Mucosa of stomach (tissue), 1 donor: ENCODE data around the gene HLA-DQA1.
"Not testable (repeated sequence)": the region's sequence is repeated elsewhere in the genome, so short reads cannot be mapped to it uniquely, and the experiment has no call there.

ENCODE experiments used
- H3K27me3 ChIP-seq: one replicate; pipeline ENCODE4 v1.7.0; 2013; ENCODE audit warnings: mild to moderate bottlenecking, low read length; ENCODE audit not compliant: control insufficient read depth, insufficient read depth
- H3K36me3 ChIP-seq: one replicate; pipeline ENCODE4 v1.7.0; 2013; ENCODE audit warnings: low read length; ENCODE audit not compliant: control insufficient read depth, insufficient read depth
- H3K4me1 ChIP-seq: one replicate; pipeline ENCODE4 v1.7.0; 2013; ENCODE audit warnings: mild to moderate bottlenecking, low read length; ENCODE audit not compliant: control insufficient read depth, insufficient read depth
- H3K4me3 ChIP-seq: one replicate; pipeline ENCODE4 v1.7.0; 2013; ENCODE audit warnings: low read length
- H3K9ac ChIP-seq: one replicate; pipeline ENCODE4 v1.7.0; 2013; ENCODE audit warnings: mild to moderate bottlenecking, low read length, moderate library complexity
- H3K9me3 ChIP-seq: one replicate; pipeline ENCODE4 v1.7.0; 2013; ENCODE audit warnings: mild to moderate bottlenecking, low read length, moderate library complexity; ENCODE audit not compliant: control insufficient read depth
- donor health status: Pancreatic carcinoma.

HLA-DQA1 gene

DNA sequence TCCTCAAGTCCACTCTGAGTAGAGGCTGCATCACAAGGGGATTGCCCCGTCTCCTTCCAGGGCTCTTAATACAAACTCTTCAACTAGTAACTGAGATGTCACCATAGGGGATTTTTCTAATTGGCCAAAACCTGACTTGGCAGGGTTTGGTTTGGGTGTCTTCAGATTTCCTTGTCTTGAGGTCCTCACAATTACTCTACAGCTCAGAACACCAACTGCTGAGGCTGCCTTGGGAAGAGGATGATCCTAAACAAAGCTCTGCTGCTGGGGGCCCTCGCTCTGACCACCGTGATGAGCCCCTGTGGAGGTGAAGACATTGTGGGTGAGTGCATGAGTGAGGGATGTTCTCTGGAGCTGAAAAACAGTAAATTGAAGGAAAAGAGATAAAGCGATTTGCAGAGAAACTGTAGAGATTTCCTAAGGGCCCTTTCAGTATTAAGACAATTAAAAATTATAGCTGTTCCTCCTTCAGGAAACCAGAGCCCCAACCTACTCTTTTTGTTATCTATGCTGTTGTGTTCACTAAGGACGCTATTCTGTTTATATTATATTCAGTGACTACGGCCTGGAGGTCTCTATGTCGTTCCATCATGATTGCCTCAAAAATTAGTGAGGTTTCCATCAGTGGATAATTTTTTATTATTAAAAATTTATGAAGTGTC is at the start of gene HLA-DQA1:
HLA-DQA1 (plus strand) TSS at position 188 of the 662 bp plus-strand sequence; CDS start at position 241, 53 bp downstream.
- Histone ChIP-seq H3K9ac (no peak within 1 kb of the TSS), H3K4me3 (no peak within 1 kb of the TSS), H3K36me3 (no peaks in the 10 kb centered on the region), H3K4me1 (no peaks in the 10 kb centered on the region), H3K9me3 (no peaks in the 10 kb centered on the region), H3K27me3 (peaks cover 10% of the 10 kb centered on the region)

- H3K4me3 ChIP-seq: no peak overlapping the region
- H3K4me1 ChIP-seq: peaks cover 6% of the 10 kb centered on the region
- no peaks in the 10 kb centered on the region for H3K36me3 ChIP-seq
- no peaks in the 10 kb centered on the region for H3K27me3 ChIP-seq
- no peaks in the 10 kb centered on the region for H3K9me3 ChIP-seq
- peak overlapping the region; percentile 35 for H3K9ac ChIP-seq
Measured at GRCh38 chr6:32588156-32588555, 49.0 kb upstream of the HLA-DQA1 start.

DNA sequence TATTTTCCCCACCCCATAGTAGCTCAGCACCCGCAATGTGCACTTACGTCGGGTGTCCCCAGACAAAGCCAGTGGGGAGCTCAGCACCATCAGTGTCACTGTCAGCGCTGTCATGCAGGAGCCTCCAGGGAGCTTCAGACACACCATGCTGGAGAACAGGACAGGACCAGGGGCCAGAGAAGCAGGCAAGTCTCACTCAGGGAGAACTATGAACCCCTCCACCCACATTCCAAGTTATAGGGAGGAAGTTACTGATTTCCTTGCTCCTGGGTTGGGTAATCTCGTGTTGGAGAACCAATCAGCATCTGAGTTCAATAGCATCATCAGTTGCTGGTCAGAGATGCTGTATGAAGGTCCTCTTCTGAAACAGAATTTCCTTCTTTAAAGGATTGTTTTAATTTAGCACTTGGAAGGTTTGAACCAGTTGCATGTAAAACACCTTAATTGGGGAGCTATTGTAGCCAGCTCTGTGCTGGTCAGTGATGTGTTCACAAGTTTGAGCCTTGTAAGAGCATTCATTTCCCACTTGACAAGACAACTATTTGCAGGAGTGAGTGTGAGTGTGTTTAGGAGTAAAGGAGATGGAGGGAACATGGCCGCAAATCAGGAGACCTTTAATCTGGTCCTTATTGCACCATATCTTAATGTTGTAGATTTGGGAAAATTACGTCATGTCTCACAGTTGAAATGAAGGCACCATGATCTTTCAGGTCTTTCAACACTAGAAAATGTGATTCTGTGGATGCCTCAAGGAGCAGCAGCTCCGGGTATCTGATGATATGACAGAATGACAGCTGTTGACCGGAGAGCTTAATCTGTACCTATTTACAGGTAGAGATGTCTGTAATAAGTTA is 47.4 kb upstream of the HLA-DQA1 start, which contains the start of gene HLA-DRB1:
HLA-DRB1 (minus strand) TSS at position 253 of the 854 bp plus-strand sequence; CDS start at position 147, 106 bp downstream.
- H3K4me3 ChIP-seq: peak within 1 kb of the TSS; percentile 34
- H3K27me3 ChIP-seq: no peaks in the 10 kb centered on the region
- no peaks in the 10 kb centered on the region for H3K36me3 ChIP-seq
- H3K9ac ChIP-seq: peak within 1 kb of the TSS; percentile 76
- H3K9me3 ChIP-seq: no peaks in the 10 kb centered on the region
- no peaks in the 10 kb centered on the region for H3K4me1 ChIP-seq

GRCh38 chr6:32590713-32591112 is 46.5 kb upstream of the HLA-DQA1 start:
- H3K9me3 ChIP-seq, H3K4me3 ChIP-seq, H3K27me3 ChIP-seq, H3K9ac ChIP-seq, H3K4me1 ChIP-seq, H3K36me3 ChIP-seq: not testable (repeated sequence)

DNA sequence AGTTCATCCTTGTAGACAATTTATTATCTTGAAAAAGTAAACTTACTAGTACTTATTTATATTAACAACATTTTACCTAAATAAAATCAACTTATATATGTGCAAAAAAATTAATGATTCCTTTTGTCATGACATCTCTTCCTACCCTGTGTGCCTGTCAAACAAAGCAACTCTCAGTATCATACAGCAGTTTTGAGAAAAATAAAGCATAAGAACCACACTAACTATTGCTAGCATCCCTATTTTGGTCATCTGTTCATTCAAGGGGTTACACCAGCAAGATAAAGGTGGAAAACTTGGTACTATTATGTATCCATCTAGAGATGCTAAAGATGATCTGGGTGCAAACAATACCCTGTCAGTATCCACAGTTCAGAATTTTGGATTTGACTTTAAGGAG is 40.2 kb upstream of the HLA-DQA1 start:
- Histone ChIP-seq H3K4me1 (no peaks in the 10 kb centered on the region), H3K9ac (no peak overlapping the region), H3K9me3 (no peaks in the 10 kb centered on the region), H3K36me3 (no peaks in the 10 kb centered on the region), H3K27me3 (no peaks in the 10 kb centered on the region), H3K4me3 (no peak overlapping the region)

DNA sequence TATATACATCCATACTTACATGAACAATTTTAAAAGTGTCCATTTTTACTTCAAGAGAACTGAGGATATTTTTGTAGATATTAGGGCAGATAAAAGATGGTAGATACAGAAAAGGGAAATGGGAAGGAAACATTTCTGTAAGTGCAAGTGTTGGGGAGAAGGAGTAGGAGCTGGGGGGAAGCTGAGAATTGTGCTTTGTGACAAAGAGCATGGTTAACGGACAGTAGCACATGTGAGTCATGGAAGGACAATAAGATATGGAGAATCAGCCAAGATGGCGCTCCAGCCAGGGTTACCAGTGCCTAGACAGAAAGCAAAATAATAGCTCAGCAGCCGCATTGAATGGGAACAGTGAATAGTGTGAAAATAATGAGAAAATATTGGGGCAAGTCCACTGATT is 34.8 kb upstream of the HLA-DQA1 start:
- Histone ChIP-seq H3K27me3 (no peaks in the 10 kb centered on the region), H3K4me1 (no peaks in the 10 kb centered on the region), H3K36me3 (no peaks in the 10 kb centered on the region), H3K4me3 (no peak overlapping the region), H3K9me3 (no peaks in the 10 kb centered on the region), H3K9ac (no peak overlapping the region)

- Histone ChIP-seq H3K4me1 (no peaks in the 10 kb centered on the region), H3K36me3 (no peaks in the 10 kb centered on the region)
Measured at GRCh38 chr6:32603222-32603621, 34.0 kb upstream of the HLA-DQA1 start.

GRCh38 chr6:32603888-32604287 is 33.3 kb upstream of the HLA-DQA1 start:
- H3K9me3 ChIP-seq: no peaks in the 10 kb centered on the region
- no peak overlapping the region for H3K9ac ChIP-seq
- no peaks in the 10 kb centered on the region for H3K36me3 ChIP-seq
- no peaks in the 10 kb centered on the region for H3K27me3 ChIP-seq
- no peaks in the 10 kb centered on the region for H3K4me1 ChIP-seq
- no peak overlapping the region for H3K4me3 ChIP-seq

More at GRCh38 chr6:32603222-32603621, 34.0 kb upstream of the HLA-DQA1 start:
- no peaks in the 10 kb centered on the region for H3K27me3 ChIP-seq
- no peak overlapping the region for H3K9ac ChIP-seq
- no peaks in the 10 kb centered on the region for H3K9me3 ChIP-seq
- no peak overlapping the region for H3K4me3 ChIP-seq

DNA sequence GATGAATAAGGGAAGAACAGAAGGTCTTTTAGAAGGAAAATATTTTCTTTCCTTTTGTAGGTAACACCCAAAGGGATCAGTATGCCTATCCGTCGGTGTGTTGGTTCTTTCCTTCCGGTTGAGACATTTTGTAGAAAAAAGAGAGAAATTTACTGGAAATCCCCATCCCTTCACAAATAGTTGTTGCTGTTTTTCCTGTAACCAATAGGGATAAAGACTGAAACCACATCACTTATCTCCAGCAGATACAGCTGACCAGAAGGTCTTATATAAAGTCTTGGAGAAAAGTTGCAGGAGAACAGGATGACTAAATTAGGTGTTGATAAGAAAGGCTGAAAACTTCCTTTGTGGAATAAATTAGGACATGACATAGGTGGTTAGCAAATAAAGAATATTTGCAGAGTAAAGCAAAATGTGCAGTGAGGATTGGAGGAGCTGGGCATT is 32.8 kb upstream of the HLA-DQA1 start:
- no peaks in the 10 kb centered on the region for H3K9me3 ChIP-seq
- H3K36me3 ChIP-seq: no peaks in the 10 kb centered on the region
- no peak overlapping the region for H3K4me3 ChIP-seq
- H3K4me1 ChIP-seq: peaks cover 1% of the 10 kb centered on the region
- no peaks in the 10 kb centered on the region for H3K27me3 ChIP-seq
- H3K9ac ChIP-seq: peak overlapping the region; percentile 8

GRCh38 chr6:32607263-32607987 is 29.8 kb upstream of the HLA-DQA1 start:
- Histone ChIP-seq H3K9me3 (no peaks in the 10 kb centered on the region), H3K27me3 (no peaks in the 10 kb centered on the region), H3K4me1 (peaks cover 4% of the 10 kb centered on the region), H3K36me3 (no peaks in the 10 kb centered on the region), H3K9ac (no peak overlapping the region), H3K4me3 (no peak overlapping the region)

- Histone ChIP-seq H3K4me1 (peaks cover 4% of the 10 kb centered on the region), H3K36me3 (no peaks in the 10 kb centered on the region), H3K9me3 (no peaks in the 10 kb centered on the region), H3K9ac (no peak overlapping the region), H3K27me3 (no peaks in the 10 kb centered on the region), H3K4me3 (no peak overlapping the region)
Measured at GRCh38 chr6:32607988-32608298, 29.3 kb upstream of the HLA-DQA1 start.

GRCh38 chr6:32608362-32608761 is 28.8 kb upstream of the HLA-DQA1 start:
- H3K36me3 ChIP-seq: no peaks in the 10 kb centered on the region
- H3K27me3 ChIP-seq: no peaks in the 10 kb centered on the region
- no peak overlapping the region for H3K4me3 ChIP-seq
- no peaks in the 10 kb centered on the region for H3K9me3 ChIP-seq
- H3K4me1 ChIP-seq: peaks cover 4% of the 10 kb centered on the region
- H3K9ac ChIP-seq: no peak overlapping the region
